Neutrophil (primary cell): ENCODE measurements around the gene PRPF40B.

ENCODE experiments used
- H3K27ac ChIP-seq: fragments of 200-600 bp; sonication (generic); 2 replicates; pipeline ENCODE4 v1.5.1; 2016; ENCODE audit warnings: mild to moderate bottlenecking, moderate library complexity
- H3K27me3 ChIP-seq: fragments of 200-600 bp; sonication (generic); 2 replicates; pipeline ENCODE4 v1.6.0; 2016; ENCODE audit warnings: mild to moderate bottlenecking
- H3K36me3 ChIP-seq: fragments of 200-600 bp; sonication (generic); 2 replicates; pipeline ENCODE4 v1.5.1; 2017
- H3K4me1 ChIP-seq, 2 experiments: fragments of 200-600 bp in 1 of 2; sonication (generic) in 1 of 2; 1 replicate in 1 of 2; 2 replicates in 1 of 2; pipeline versions ENCODE4 v1.5.1 to v1.6.1; 2013 to 2016; ENCODE audit warnings: low read depth in 1 of 2, low read length in 1 of 2, mild to moderate bottlenecking in 1 of 2, moderate library complexity in 1 of 2; ENCODE audit not compliant: control insufficient read depth in 1 of 2, insufficient read depth in 1 of 2
- H3K4me3 ChIP-seq, 2 experiments: fragments of 200-600 bp in 1 of 2; sonication (generic) in 1 of 2; 1 replicate in 1 of 2; 2 replicates in 1 of 2; pipeline ENCODE4 v1.5.1; 2013 to 2016; ENCODE audit warnings: low read depth in 1 of 2, low read length in 1 of 2, mild to moderate bottlenecking in 1 of 2, moderate library complexity in 1 of 2
- H3K9me3 ChIP-seq: fragments of 200-600 bp; sonication (generic); 2 replicates; pipeline ENCODE4 v1.5.1; 2016
- CTCF ChIP-seq: fragments of 200-600 bp; sonication (generic); IDR thresholded peaks from 2 replicates; pipeline ENCODE4 v1.5.1; 2016; ENCODE audit warnings: antibody characterized with exemption

The PRPF40B gene

GRCh38 chr12:49582201-49582600, 41.2 kb upstream of the PRPF40B start:
- Histone ChIP-seq H3K27ac (no peak overlapping the region), H3K9me3 (no peaks in the 10 kb centered on the region), H3K36me3 (no peaks in the 10 kb centered on the region), H3K4me3 (no peak overlapping the region), H3K4me1 (no peaks in the 10 kb centered on the region), H3K27me3 (no peaks in the 10 kb centered on the region)
- TF ChIP-seq CTCF, result no peak

DNA sequence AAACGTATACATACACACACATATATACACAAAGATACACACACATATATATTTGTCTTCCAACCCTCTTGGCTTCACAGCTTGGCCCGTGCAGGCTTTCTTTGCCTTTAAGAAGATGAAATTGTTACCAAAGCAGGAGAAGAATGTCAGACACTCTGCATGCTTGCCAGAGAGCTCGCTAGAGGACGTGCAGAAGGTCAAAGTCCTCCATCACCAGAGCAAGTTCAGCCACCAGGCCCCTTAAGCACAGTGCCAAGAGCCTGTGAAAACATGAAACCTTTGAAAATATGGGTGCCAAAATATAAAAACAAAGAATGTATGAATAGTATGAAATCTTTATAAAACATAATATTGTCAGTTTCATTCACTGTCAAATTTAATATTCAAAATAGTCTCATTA, 40.5 kb upstream of the PRPF40B start:
- H3K27me3 ChIP-seq, result no peaks in the 10 kb centered on the region
- no peaks in the 10 kb centered on the region for H3K4me1 ChIP-seq
- H3K27ac ChIP-seq, result no peak overlapping the region
- TF ChIP-seq CTCF, result no peak
- no peak overlapping the region for H3K4me3 ChIP-seq
- no peaks in the 10 kb centered on the region for H3K36me3 ChIP-seq
- H3K9me3 ChIP-seq, result no peaks in the 10 kb centered on the region

DNA sequence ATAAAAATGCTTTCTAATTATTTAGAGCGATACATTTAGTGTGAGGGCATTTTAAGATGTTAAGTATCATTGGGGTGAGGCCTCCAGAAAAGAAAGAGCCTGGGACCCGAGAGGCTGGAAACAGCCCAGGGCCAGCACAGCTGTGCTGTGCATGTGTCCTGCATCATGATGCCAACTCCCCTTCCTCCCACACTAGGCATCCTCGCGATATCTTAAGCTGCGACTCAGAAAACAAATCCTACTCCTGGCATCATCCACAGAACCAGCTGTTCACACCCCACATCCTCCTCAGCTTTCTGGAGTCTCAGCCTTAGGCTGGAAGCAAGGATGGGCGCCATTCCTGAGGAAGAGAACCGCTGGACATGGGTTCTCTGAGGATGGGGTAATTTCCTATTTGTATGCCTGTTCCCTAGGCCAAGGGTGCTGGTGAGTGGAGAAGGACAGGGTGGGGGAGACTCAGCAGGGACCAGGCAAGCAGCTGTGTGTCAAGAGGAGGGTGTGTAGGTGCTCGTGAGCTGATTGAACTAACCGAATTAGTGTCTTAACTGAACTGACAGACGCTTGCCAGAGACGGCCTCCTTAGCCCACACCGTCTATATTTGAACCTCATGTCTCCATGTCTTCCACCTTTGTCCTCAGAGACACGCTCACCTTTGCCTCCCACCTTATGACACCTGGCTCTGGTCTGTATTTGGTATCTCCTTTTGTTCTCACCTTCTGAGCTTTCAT, 39.8 kb upstream of the PRPF40B start:
- no peak for TF ChIP-seq CTCF
- H3K27ac ChIP-seq, result no peak overlapping the region

GRCh38 chr12:49584591-49584990, 38.8 kb upstream of the PRPF40B start:
- H3K4me3 ChIP-seq, result no peak overlapping the region
- no peaks in the 10 kb centered on the region for H3K9me3 ChIP-seq
- H3K36me3 ChIP-seq, result no peaks in the 10 kb centered on the region
- H3K27me3 ChIP-seq, result no peaks in the 10 kb centered on the region
- no peak for TF ChIP-seq CTCF
- no peak overlapping the region for H3K27ac ChIP-seq
- H3K4me1 ChIP-seq, result peaks cover 4 to 6% of the 10 kb centered on the region in 2 experiments

More for the DNA sequence above, 39.8 kb upstream of the PRPF40B start:
- Histone ChIP-seq H3K9me3 (no peaks in the 10 kb centered on the region), H3K36me3 (no peaks in the 10 kb centered on the region), H3K4me1 (peaks cover under 1% of the 10 kb centered on the region in 2 experiments), H3K4me3 (no peak overlapping the region), H3K27me3 (no peaks in the 10 kb centered on the region)

GRCh38 chr12:49585477-49586459, 37.6 kb upstream of the PRPF40B start:
- Histone ChIP-seq H3K27ac (no peak overlapping the region), H3K4me3 (no peak overlapping the region), H3K4me1 (peaks cover 4 to 6% of the 10 kb centered on the region in 2 experiments), H3K9me3 (no peaks in the 10 kb centered on the region), H3K36me3 (no peaks in the 10 kb centered on the region), H3K27me3 (no peaks in the 10 kb centered on the region)
- TF ChIP-seq CTCF, result no peak
